NOMO-1 (cell line): ENCODE data around the gene BHLHA15.

Experiments used
- DNase-seq, 2 experiments: peaks; one replicate each; lab custom pipeline; 2025; ENCODE audit not compliant: unreplicated experiment in 2 of 2; lab: John Stamatoyannopoulos, UW

Gene BHLHA15

DNA sequence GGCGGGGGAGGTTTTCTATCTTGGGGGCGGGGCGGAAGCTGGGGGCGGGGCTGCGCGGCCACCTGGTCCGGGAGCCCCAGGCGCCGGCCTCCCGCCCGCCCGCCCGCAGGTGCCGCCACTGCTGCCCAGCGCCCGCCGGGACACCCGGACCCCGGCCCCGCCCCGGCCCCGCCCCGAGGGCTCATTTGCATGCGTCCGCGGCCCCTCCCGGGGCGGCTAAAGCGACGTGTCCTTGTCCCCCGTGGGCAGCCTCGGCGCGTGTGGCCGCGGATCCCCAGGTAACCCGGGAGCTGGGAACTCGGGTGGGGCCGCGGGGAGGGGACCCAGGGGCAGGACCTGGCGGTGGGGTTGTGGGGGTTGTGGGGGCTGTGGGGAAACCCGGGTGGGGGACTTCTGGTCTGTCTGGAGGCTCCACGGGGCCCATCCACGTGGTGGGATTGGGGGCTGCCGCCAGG lies at the start of gene BHLHA15:
TSS of gene BHLHA15 (plus strand) at position 219 of the 455 bp plus-strand sequence. CDS start 871 bp downstream, outside the sequence.
- no peak for DNase-seq

DNA sequence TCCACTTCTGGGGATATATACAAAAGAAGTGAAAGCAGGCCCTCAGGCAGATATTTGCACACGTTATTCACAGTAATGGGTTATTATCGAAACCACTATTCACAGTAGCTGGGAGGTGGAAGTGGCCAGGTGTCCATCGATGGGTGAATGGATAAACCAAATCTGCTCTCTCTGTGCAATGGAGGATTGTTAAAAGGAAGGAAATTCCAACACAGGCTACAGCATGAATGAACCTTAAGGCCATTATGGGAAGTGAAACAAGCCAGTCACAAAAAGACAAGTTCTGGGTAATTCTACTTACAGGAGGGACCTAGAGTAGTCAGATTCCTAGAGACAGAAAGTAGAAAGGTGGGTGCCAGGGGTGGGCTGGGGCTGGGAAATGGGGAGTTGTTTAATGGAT lies 48.5 kb upstream of the BHLHA15 start:
- DNase-seq, result peak; percentile 70 to 90

DNA sequence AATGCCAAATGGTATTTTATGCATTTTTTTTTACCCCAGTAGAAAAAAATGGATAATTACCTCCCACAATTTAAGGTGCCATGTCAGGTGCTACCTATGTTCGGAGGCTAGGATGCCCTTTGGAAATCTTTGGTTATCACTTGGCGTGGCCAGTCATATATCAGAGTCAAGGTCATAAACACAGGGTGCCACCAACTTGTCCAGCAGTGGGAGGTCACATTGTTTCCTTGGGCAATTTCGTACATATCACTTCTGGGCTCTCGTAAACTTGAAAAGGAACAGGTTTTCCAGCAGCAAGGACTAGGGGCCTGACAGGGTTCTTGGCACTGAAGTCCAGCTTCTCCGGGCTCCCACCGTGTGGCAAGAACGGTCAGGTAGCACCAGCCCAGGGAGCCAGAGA lies 48.0 kb upstream of the BHLHA15 start:
- DNase-seq, result no peak

DNA sequence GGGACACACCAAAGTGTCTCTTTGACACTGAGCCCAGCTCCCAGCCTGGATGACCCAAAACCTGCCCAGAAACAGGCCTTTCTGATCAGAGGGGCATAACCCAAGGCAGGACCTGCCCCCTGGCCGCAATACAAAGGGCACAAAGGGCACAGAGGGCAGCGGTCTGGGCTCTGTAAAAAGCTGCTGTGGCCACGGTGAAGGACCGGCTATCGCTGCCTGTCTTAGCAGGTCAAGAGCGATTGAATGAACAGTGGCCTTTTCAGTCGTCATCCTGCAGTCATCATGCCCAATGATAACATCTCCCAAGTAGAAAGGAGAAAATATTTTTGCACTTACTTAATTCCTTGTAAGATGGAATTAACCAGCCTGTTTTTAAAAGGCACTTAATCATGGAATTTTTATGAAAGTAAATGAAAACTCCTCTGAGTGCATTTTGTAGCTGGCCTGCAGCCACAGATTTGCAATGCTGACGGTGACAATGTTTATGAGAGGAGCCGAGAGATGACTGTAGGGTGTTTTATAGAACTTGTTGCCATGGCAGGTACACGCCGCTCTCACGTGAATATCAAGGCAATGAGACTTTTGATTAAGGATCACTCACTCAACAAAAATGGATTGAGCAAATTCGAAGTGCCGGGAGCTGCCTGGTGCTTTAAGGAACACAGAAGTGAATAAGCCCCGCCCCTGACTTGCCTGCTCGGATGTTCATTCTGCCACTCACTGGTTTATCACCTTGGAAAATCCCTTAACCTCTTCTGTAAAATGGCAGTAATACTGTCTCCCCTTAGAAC lies 47.3 kb upstream of the BHLHA15 start:
- DNase-seq, result no peak

DNA sequence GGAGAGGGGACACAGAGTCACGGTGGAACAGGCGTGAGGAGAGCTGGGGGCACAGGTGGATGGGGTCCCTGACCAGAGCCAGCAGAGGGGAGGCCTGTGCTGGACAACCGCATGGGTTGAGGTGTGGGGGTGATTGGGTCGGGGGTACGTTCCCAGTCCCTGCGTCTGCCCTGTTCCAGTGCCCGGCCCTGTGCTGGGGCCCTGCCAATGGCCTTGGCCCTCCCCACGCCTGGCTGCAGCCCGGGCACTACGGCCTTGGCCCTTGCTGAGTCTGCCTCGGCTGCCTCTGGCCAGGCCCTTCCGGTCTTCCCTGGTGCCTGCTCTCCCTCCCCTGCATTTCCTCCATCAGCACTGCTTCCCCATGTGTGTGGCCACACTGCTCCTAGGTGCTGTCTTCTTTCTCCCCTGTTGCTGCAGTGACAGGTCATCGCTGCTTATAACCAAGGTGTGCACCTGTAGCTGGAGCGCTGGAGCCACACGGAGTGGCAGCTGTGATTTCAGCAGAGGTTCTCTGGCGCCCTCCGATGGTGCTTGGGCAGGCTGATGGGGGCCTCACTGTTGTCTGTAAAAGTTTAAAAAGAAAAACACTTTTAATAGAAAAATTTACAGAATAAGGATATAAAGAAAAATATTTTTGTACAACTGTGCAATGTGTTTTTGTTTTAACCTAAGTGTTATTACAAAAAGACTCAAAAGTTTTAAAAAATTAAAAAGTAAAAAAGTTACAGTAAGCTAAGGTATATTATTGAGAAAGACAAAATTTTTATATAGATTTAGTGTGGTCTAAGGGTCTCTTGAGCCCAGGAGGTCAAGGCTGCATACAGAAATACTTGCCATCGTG lies 45.2 kb upstream of the BHLHA15 start:
- peak; percentile 9 to 38 for DNase-seq

DNA sequence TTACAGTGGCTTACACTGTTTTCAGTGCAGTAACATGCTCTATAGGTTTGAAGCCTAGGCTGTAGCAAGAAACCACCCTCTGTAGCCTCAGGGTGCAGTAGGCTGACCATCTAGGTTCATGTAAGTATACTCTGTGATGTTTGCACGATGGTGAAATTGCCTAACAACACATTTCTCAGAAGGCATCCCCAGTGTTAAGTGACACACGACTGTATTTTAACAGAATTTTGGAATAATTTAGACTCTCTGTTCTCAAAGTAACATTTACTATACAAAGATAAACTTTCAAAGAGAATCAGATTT lies 44.6 kb upstream of the BHLHA15 start:
- DNase-seq, result no peak

DNA sequence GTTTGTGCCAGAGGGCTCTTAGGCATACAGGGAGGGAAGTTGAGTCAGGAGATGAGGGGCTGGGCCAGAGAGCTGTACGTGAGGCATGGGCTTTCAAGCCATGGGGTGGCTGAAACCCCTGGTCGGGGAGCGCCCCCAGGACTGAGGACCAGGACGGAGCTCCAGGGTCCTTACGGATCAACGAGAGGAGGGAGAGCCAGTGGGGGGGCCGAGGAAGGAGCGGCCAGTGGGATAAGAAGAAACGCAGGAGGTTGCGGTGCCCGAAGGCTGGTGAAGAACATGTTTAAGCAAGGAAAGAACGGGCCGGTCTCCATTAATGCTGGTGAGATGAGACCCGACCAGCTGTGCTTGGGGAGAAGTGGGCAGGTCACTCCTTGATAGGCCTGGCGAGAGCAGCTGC lies 43.6 kb upstream of the BHLHA15 start:
- DNase-seq, result no peak

DNA sequence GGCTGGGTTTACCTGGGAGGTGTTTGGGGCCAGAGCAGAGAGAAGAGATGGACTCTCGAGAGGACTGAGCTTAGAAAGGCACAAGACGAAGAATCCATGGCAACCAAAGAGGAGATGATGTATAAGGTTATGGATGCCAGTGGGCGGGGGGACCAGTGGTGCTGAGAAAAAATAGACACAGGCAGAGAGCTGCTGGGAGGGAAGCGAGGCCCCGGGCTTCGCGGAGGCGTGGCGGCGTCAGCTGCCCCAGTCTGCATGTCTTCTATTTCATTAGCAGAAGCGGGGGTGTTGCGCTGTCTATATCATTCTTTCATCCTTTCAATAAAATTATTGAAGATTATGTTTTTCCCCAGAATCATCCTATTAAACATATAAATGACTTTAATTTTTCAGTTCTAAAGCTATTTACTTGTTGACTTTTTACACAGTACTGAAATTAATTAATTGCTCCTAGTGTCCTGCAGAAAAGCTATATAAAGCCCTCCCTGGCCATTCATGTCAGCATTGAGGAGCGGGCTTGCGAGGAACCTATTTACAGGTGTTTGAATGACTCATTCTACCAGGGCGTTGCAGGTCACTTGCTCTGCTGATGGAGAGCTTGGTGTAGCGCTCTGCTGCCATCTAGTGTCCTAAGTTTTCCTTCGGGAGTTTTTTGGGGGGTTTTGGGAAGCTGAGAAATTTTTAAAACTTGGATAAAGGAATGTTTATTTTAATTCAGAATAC lies 42.9 kb upstream of the BHLHA15 start:
- peak; percentile 25 to 40 for DNase-seq

DNA sequence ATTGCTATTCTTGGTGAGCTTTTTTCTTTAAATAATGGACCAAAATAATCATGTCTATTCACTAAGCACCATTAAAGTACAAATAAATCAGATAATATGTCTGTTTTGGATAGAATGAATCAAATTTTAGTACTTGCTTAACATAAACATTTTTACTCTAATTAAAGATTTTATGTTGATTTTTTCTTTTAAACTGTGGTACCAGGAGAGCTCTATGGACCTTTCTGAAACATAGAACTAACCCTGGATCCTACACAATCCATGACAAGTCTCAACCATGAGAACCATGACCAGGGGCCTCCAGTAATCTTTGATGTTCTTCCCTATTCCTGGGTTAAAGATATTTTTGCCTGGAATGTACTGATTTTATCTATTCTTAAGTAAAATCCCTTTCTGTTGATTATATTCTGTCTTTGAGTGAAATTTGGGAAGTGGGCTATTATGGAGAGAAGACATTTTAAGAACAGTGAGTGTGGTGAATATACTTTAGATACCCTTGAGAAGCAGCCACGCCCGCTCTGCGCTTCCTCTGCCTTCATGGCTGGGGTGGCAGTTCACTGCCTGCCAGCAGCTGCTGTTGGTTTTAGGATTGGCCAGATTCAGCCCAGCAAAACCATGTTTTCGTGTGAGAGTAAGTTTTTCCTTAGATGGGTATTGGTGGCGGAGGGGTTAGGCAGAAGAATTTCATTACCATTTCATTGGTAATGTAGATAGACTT lies 42.2 kb upstream of the BHLHA15 start:
- DNase-seq, result peak in 1 of 2 experiments; percentile 10

DNA sequence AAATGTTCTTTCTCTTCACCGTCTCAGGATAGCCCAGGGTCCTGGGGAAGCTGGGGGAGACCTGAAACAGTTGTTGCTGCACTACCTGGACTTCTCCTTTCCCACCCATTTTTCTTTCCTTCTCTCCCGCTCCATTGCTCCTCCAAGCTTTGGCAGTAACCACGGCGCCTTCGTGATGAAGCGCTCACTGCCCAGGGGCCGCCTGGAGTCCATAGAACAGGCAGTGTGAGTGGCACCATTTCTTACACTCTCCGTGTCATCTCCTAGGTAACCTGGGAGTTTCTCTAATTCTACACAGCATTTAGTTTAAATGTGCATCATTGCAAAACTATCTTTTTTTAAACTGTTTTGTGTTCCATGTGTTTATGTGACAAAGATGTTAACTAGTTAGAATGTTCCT lies 40.3 kb upstream of the BHLHA15 start:
- no peak for DNase-seq

DNA sequence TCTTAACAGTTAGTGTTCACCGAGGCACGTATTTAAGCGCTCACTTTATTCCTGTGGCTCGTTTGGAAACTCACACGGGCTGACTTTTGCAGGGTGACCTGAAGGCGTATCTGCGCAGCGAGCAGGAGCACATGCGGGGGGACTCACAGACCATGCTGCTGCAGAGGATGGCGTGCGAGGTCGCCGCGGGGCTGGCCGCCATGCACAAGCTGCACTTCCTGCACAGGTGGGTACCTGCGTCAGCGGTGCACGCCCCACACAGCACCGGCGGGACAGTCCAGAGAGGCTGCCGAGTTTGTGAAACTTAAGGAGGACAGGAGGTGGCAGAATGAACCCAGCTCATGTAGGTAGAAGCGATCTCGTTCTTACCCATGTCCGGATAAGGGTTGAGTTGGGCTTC lies 39.8 kb upstream of the BHLHA15 start:
- no peak for DNase-seq

DNA sequence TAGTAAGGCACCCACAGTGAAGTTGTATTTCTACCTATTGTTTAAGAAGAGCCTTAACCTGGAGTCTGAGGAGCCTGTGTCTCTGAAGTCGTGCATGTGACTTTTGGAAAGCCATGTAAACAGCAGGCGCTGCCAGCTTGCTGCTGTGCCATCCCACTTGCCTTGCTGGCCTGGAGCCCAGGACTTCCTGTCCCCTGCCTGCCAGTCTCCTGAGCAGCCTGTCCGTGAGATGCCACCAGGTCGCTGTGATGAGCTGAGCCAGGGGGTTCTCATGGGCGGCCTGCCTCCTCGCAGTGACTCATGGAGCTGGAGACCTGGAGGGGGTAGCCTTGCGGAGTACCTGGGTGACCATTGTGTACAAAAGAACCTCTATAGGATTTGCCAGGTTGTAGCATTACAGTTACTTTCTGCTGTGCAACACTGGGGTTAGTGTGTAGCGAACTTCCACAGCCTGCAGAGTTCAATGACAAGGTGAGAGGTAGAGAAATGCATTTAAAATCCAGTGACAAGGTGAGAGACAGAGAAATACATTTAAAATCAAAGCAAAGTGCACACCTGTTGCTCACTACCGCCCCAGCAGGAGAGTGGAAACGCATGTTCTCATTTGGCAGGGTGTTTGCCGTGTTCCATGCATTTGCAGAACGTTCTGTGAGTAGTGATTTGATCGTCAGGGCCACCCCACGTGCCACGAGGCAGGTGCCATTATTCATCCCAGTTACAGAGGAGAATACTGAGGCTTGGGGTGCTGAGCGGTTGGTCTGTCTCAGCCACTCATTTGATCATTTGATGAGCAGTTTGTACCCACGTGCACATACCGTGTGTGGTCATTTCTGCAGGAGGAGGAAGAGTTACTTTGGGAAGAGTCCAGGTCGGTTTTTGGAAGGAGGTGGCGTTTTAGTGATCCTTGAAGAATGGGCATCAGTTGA lies 36.6 kb upstream of the BHLHA15 start:
- no peak for DNase-seq

DNA sequence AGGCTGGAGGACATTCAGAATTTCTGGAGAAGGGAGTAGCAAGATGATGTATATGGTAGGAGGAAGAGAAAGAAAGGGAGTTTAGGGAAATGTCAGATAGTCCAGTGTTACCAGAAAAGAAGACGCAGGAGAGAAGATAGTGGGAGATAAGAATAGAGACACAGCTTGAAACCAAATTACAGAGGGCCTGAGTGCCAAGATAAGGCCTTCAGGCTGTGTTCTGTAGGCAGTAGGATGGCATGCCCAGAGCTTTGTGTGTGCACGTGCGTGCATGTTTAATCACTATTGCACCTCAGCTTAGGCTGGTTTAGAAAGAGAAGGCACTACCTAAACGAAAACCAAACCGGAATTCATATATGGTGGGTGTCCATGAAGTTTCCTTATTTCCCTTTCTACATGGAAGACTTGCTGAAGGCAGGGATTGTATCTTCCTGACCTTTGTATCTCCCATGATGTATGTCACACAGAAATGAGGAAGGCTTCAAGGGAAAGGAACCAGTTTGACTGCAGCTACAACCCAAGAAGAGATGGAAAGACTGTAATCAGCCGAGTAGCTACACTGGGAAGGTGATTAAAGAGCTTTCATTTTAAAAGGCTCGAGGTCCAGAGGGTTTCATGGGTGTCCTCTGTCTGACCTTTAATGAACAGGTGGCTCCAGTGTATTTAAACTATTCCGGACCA lies 35.8 kb upstream of the BHLHA15 start:
- no peak for DNase-seq

DNA sequence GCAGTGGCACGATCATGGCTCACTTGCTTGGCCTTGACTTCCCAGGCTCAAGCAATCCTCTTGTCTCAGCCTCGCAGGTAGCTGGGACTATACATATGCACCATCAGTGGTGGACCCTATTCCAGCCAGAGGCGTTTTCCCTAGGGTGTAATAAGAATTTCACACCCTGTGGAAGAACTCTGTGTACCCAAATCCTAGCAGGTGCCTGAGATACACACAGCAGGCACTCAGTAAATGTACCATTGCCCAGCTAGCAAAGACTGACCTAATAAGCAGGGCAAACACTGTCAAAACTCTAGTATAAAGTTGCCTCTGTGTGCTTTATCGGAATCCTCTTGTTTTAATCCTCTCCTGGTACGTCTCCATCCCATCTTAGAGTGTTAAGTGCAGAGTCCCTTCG lies 33.7 kb upstream of the BHLHA15 start:
- DNase-seq, result no peak

DNA sequence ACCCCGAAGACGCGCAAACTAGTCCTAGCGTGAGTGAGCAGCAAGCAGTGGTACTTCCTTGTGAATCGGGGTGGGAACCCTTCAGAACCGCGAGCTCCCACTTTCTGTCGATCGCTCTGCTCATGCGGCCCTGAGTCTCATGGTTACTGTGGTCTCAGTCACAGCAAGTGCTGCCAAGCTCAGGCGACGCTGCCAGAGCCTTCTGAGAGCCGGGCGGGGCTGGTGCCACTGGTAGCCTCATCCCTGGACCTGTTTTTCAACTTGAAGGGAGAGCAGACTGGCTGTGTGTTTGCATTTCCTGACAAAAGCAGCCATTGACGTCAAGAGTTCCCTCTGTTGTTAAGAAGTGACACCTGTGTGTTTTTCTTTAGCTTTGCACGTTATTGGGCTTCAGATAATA lies 32.9 kb upstream of the BHLHA15 start:
- DNase-seq, result no peak

DNA sequence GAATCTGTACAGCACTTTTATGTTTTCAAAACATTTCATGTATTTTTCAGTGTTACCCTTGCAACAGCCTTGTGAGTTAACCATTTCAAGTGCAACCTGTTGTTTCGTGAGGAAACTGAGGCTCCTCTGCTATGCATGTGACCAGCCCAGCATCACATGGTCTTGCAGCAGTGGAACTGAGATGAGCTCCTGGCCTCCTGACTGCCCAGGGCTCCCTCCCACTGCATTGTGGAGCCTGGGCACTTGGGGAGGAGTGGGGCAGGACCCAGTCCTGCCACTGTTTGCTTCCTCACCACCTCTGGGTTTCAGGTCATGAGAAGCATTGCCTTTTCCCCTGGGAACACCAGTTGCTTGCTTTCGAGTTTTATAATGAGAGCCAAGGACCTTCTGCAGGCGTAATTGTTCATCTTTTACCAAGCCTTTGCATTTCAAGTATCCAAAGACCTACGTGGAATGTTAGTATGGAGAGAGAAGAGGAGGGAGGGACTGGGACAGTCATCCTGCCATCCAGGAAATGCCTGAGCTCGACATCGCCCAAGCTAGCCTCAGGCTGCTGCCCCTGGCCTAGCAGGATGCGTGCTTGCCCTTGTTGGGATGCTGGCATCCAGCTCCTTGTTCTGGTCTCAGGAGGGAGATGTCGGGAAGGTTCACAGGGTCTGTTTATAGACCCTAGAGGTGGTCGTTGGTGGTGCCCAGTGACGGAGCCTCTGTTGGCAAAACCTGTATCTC lies 32.3 kb upstream of the BHLHA15 start:
- DNase-seq, result no peak

DNA sequence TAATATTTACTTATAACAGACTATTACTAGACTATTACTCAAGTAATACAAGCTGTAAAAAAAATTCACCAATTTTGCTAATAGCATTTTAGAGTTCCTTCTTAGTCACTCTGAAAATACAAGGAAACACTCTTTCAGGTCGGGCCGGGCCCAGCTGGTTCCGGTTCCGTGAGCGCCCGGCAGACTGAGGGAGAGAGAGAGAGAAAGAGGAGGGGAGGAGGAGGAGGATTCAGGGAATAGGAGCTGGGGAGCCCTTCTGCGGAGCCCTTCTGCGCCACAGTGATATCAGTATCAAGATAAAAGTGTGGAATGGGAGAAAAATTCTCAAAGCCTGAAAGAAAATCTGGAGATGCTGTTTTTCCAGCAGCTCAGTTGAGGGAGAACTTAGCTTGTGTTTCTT lies 30.5 kb upstream of the BHLHA15 start:
- DNase-seq, result no peak

DNA sequence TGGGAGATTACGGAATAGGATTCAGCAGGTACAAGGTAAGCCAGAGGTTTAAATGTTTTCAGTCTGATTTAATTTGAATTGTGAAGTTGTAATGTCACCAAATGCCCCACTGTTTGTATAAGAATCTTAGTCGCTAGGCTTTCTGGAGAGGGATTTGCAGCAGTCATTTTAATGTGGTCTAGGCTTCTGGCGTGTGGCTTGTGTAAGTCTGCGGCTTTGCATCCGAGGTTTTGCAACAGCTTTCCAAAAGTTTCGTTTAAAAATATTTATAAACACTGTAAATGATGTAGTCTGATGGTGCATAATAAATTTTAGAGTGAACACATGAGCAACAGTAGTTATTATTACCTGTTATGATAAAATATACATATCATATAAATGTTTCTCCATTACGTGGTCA lies 26.1 kb upstream of the BHLHA15 start:
- peak; percentile 92 to 95 for DNase-seq
